Activated T-helper 1 cell treated with anti-CD3 and anti-CD28 coated beads, Interleukin-2, amount 50 U/mL, for 16 hours (primary cell): Measurements from ENCODE around the gene BNIP1.

Source experiments
- DNase-seq, 2 donors: peaks; one replicate each; pipeline ENCODE4 v3.0.0-alpha.2; 2020; ENCODE audit warnings: low read depth in 1 of 2, low spot score in 1 of 2

The BNIP1 gene

DNA sequence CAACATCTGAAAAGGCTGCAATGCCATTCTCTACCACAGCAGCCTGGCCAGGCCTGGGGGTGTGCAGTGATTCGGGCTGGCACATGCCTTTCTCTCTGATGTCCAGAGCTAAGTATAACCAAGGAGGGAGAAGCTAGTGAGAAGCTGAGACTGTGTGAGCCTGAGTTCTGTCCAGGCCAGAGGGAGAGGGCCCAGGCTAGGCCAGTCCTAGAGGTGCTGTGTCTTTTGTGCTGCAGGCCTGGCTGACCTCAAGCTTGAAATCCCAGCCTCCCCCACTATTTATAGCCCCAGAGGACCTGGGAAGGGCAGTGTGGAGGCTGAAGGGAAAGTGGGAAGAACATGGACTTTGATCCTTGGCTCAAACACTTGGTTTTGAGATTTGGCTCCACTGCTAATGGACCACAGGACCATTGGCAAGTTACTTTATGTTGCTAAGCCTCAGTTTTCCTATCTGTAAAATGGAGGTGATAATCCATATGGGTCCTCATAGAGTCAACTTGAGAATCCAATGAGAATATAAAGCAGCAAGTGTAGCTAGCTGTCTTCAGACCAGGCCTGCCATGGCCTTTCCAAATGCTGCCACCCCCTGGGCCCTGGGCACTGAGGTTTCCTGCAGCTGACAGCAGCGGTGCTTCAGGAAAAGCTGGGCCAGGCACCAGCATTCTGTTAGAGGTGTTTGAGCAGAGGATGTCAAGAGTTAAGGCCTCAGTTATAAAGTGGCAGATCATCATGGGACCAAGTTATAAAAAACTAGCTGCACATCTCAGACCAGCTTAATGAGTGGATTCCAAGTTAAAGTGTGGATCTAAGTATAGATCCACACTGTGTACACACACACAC lies 21.1 kb downstream of the BNIP1 start:
- DNase-seq: no peak

DNA sequence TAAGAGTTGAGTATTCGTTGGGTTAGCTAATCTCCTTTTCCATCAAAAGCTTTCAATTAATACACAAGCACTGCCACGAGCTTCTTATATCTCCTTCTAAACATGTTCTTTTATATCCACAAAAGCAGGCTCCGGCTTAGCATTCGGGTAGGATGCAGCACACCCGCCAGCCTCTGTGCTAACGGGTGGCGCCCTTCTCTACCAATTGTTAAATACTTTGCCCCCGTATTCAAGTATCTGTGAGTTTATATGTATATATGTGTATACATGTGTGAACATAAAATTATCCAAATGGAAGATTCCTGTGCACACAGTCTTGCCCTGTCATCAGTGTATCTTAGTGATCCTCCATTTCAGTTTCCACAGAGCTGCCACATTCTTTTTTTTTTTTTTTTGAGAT lies 27.8 kb downstream of the BNIP1 start:
- DNase-seq: no peak

GRCh38 chr5:173175523-173175922 lies 31.2 kb downstream of the BNIP1 start:
- no peak for DNase-seq

DNA sequence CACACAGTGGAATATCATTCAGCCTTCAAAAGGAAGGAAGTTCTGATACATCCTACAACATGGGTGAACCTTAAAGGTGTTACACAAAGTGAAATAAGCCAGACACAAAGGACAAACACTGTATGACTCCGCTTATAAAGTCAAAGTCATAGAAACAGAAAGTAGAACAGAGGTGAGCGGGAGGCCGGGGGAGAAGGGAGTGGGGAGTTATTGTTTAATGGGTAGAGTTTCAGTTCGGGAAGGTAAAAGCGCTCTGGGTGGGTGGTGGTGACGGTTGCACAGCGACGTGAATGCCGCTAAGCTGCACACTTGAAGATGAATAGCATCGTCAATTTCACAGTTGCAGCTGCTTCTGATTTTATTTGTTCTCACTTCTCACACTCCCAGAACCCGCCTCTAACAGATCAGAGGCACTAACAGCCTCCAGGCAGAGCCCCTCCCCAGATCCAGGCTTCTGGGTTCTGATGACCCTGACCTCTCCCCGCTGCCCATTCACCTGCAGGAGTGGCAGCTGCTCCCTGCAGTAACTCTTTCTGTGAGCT lies 34.1 kb downstream of the BNIP1 start:
- DNase-seq: no peak

GRCh38 chr5:173180331-173180730 lies 36.0 kb downstream of the BNIP1 start:
- no peak for DNase-seq

- DNase-seq: no peak
These were observed 42.9 kb downstream of the BNIP1 start for GRCh38 chr5:173187054-173187743.

DNA sequence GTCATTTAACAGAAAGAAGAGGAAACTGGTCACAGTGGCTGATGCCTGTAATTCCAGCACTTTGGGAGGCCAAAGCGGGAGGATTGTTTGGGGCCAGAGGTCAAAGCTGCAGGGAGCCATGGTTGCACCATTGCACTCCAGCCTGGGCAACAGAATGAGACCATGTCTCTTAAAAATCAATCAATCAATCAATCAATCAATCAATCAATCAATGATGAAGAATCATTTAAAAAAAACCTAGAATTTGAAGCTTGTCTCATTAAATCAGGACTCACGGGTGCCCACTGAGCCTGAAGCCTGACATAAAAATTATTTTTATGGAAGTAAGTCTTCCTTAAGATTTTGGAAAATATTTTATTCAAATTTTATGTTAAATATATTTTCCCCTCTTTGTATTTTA lies 43.9 kb downstream of the BNIP1 start:
- no peak for DNase-seq

GRCh38 chr5:173191015-173191414 lies 46.7 kb downstream of the BNIP1 start:
- DNase-seq: no peak

- DNase-seq: no peak
These were observed 47.2 kb downstream of the BNIP1 start for GRCh38 chr5:173191561-173191960.

DNA sequence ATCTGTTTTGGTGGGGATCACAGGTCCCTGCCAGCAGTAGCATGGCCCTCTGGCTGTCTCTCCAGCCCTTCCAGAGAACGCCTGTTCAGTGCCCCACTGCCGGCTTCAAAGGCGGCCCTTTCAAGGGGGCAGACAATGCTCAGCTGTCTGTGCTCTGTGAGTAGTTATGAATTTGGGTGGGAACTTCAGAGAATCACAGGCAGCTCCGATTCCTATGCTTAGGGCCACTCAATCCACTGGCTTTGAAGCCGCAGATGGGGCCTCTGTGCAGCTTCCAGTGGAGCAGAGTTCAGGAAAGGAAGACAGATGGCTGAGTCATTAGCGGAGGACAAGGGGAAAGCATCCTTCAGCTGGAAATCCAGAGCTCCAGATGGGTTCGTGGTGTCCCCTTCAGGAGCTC lies 48.2 kb downstream of the BNIP1 start:
- DNase-seq: no peak

GRCh38 chr5:173196133-173196952 lies 52.0 kb downstream of the BNIP1 start:
- DNase-seq: no peak

- DNase-seq: no peak
These were observed 53.1 kb downstream of the BNIP1 start for GRCh38 chr5:173197375-173197891.

GRCh38 chr5:173198049-173198448 lies 53.7 kb downstream of the BNIP1 start:
- DNase-seq: no peak

- DNase-seq: no peak
These were observed 56.0 kb downstream of the BNIP1 start for GRCh38 chr5:173200356-173200755.

DNA sequence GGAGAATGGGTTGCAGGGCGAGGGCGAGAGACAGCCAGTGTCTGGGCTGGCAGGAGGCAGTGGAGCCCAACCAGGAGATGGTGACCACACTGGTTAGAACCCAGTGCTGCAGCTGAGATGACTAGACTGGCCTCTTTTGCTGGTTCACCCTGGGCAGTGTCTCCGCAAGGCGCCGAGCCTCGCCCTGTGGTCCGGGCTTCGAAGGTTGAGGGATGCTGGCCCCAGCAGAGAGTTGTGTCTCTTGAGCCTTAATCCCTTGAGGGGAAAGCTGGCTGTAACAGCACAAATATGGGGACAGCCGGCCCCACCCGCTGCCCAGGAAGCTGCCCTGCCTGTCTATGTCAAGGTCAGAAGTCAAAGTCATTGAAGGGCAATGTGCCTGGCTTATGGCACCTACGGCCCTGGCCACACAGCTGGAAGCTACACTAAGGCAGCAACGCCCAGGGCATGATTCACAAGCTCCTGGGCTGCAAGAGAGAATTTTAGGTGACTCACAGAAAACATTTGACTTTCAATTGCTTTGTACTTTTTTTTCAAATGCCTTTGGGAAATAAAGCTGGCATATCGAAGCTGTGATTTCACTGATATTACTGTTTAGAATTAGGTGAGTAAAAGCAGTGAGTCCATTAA lies 57.4 kb downstream of the BNIP1 start:
- no peak for DNase-seq

GRCh38 chr5:173202266-173202875 lies 58.0 kb downstream of the BNIP1 start:
- no peak for DNase-seq

- no peak for DNase-seq
These were observed 60.1 kb downstream of the BNIP1 start for GRCh38 chr5:173204185-173204979.

GRCh38 chr5:173205916-173206315 lies 61.6 kb downstream of the BNIP1 start:
- no peak for DNase-seq

DNA sequence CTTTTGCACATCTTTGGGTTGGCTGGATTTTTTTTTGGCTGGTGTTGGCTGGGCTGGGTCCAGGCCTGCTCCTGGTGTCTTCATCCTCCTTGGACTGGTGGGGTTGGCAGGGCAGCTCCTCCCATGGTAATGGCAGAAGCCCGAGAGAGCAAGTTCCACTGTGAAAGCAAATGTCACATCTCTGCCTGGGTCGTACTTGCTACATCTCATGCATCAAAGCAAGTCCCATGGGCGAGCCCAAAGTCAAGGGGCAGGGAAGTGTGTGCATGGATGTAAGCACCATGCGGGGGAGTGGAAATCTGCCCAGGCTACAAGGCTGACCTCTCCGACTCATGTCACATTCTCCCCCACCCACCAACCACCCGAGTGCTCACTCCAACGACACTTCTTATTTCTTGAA lies 64.0 kb downstream of the BNIP1 start:
- DNase-seq: no peak

- no peak for DNase-seq
These were observed 66.5 kb downstream of the BNIP1 start for GRCh38 chr5:173210877-173211276.
